ENCODE data around the gene BOLA1.

DNA sequence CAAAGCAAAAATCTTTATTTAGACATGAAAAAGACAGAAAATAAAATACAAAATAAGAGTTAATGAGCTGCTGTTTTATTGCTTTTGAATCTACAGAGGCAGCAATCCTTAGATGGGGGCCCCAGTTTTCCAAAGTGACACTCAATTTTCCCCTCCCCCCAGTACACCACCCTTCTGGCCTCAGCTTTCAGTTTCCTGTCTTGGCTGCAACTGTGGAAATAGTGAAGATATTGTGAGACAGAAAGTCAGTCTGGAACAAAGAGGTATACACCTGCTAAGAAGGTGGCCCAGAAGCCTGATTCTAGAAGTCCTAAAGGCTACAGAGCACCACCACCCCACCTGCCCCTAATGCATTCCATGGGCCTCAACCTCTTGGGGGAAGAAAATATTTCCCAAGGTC is 38.4 kb downstream of the BOLA1 start:
- TF ChIP-seq, protein P1, sequence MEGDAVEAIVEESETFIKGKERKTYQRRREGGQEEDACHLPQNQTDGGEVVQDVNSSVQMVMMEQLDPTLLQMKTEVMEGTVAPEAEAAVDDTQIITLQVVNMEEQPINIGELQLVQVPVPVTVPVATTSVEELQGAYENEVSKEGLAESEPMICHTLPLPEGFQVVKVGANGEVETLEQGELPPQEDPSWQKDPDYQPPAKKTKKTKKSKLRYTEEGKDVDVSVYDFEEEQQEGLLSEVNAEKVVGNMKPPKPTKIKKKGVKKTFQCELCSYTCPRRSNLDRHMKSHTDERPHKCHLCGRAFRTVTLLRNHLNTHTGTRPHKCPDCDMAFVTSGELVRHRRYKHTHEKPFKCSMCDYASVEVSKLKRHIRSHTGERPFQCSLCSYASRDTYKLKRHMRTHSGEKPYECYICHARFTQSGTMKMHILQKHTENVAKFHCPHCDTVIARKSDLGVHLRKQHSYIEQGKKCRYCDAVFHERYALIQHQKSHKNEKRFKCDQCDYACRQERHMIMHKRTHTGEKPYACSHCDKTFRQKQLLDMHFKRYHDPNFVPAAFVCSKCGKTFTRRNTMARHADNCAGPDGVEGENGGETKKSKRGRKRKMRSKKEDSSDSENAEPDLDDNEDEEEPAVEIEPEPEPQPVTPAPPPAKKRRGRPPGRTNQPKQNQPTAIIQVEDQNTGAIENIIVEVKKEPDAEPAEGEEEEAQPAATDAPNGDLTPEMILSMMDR (IDR thresholded peaks at IDR 0.05; ENCODE audit: low read depth, low read length): no peak
- TF ChIP-seq POLR2A (IDR thresholded peaks at IDR 0.05; ENCODE audit: extremely low read depth, insufficient read length) (no peak), MYC (IDR thresholded peaks at IDR 0.05; ENCODE audit: low read depth, low read length) (no peak)
- TF ChIP-seq, protein P2, sequence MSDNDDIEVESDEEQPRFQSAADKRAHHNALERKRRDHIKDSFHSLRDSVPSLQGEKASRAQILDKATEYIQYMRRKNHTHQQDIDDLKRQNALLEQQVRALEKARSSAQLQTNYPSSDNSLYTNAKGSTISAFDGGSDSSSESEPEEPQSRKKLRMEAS (IDR thresholded peaks at IDR 0.05; ENCODE audit: low read depth, low read length): no peak
